Mucosa of rectum (tissue), 2 donors: ENCODE results near the gene SLC8A1.

Experiments used
- H3K27ac ChIP-seq, 2 donors: one replicate each; pipeline ENCODE4 v1.7.0; 2013; ENCODE audit warnings: inconsistent platforms in 2 of 2, low read depth in 2 of 2, low read length in 2 of 2
- H3K27me3 ChIP-seq, 2 donors: one replicate each; pipeline ENCODE4 v1.7.0; 2013; ENCODE audit warnings: low read length in 2 of 2; ENCODE audit not compliant: control insufficient read depth in 2 of 2, insufficient read depth in 2 of 2
- H3K36me3 ChIP-seq, 2 donors: one replicate each; pipeline ENCODE4 v1.7.0; 2013; ENCODE audit warnings: low read length in 2 of 2; ENCODE audit not compliant: control insufficient read depth in 2 of 2, insufficient read depth in 2 of 2
- H3K4me1 ChIP-seq, 2 donors: one replicate each; pipeline ENCODE4 v1.7.0; 2013; ENCODE audit warnings: low read length in 2 of 2, mild to moderate bottlenecking in 1 of 2; ENCODE audit not compliant: control insufficient read depth in 2 of 2, insufficient read depth in 2 of 2
- H3K4me3 ChIP-seq, 2 donors: one replicate each; pipeline ENCODE4 v1.7.0; 2013; ENCODE audit warnings: low read length in 2 of 2
- H3K9ac ChIP-seq, 2 donors: one replicate each; pipeline ENCODE4 v1.7.0; 2013; ENCODE audit warnings: low read length in 2 of 2, low read depth in 1 of 2, mild to moderate bottlenecking in 1 of 2
- H3K9me3 ChIP-seq, 2 donors: one replicate each; pipeline ENCODE4 v1.7.0; 2013; ENCODE audit warnings: low read length in 2 of 2; ENCODE audit not compliant: control insufficient read depth in 2 of 2
- donor health status: healthy.
- donor health status: Normal muscosa, but diverticular disease.

Gene SLC8A1

DNA sequence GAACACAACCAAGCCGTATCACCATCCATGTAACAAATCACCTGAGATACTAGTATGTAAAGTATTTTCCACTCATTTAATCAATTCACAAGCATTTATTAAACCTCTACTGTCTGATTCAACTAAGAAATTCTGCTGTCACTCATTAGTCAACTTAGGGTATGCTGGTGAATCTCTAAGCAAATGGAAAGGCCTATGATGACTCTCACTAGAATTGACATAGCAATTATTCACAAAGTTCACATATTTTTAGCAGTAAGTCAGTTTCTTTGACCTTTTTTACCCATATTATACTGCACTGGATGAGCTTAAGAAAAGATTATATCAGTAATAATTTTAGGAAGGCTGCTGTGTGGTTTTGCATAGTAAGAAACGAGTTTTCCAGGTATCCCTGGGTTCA lies 130.1 kb downstream of the SLC8A1 start:
- Histone ChIP-seq H3K27ac (no peak overlapping the region), H3K9ac (no peak overlapping the region), H3K36me3 (no peaks in the 10 kb centered on the region), H3K4me1 (no peaks in the 10 kb centered on the region), H3K27me3 (no peaks in the 10 kb centered on the region), H3K4me3 (no peak overlapping the region), H3K9me3 (no peaks in the 10 kb centered on the region)

DNA sequence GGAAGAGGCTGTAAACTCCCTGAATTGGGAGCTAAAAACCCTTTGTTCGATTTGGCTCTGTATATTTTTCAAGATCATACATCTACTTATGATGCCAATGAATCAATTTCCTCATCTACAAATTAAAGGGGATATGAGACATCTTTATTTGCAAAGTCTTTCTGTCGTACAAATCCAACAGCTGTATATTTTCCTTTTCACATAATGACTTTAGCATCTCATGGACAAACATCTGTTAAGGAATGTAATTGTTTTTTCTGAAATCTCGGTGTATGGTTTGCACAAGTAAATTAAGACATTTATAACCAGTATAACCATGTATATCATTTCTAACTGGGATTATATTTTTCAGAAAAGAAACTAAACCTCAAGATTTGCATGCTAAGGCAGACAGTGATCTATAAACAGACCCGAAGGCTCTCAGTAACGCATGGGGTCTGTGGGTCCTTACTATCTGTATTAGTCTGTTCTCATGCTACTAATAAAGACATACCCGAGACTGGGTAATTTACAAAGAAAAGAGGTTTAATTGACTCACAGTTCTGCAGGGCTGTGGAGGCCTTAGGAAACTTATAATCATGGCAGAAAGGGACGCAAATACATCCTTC lies 130.8 kb downstream of the SLC8A1 start:
- Histone ChIP-seq H3K4me3 (no peak overlapping the region), H3K4me1 (no peaks in the 10 kb centered on the region), H3K27ac (no peak overlapping the region)

DNA sequence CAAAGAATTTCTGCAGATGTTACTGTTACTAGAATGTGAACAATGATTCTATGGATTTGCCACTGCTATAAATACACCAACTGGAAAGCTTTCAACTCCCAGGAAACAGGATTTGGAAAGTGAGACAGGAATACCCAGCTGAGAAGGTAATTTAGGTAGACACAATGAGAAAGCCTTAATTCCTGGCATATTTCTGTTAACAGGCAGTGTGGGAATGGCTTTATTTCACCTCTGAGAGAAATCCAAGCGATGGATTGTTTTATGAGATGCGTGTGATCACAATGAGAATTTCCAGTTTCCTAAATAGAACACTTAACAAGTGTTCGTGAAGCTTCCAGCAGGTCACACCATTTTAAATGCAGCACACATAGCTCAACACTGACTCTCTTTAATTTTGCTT lies 133.0 kb downstream of the SLC8A1 start:
- Histone ChIP-seq H3K9ac (no peak overlapping the region), H3K27ac (no peak overlapping the region), H3K36me3 (no peaks in the 10 kb centered on the region), H3K27me3 (no peaks in the 10 kb centered on the region), H3K4me3 (no peak overlapping the region), H3K9me3 (no peaks in the 10 kb centered on the region), H3K4me1 (no peaks in the 10 kb centered on the region)

More for the DNA sequence above, 130.8 kb downstream of the SLC8A1 start:
- Histone ChIP-seq H3K9ac (no peak overlapping the region), H3K27me3 (no peaks in the 10 kb centered on the region), H3K36me3 (no peaks in the 10 kb centered on the region), H3K9me3 (no peaks in the 10 kb centered on the region)

DNA sequence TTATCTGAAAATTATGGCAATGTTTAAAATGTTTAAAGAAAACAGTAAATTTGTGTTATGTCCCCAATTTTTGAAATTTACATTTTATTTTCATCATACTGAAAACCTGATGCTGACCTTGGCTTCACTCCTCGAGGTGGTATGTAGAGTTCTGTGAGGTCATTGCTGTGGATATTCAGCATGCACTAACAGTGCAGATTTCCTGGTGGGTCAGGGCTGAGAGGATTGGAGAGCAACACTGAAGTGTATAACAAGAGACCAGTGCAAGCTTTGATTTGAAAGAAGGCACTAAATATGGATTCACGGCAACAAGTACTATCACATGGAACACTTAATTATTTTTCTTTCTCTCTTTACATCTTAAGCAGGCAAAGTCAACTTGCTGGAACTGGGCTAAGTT lies 134.1 kb downstream of the SLC8A1 start:
- Histone ChIP-seq H3K9ac (no peak overlapping the region), H3K4me3 (no peak overlapping the region), H3K9me3 (no peaks in the 10 kb centered on the region), H3K27ac (no peak overlapping the region), H3K27me3 (no peaks in the 10 kb centered on the region), H3K4me1 (no peaks in the 10 kb centered on the region), H3K36me3 (no peaks in the 10 kb centered on the region)

DNA sequence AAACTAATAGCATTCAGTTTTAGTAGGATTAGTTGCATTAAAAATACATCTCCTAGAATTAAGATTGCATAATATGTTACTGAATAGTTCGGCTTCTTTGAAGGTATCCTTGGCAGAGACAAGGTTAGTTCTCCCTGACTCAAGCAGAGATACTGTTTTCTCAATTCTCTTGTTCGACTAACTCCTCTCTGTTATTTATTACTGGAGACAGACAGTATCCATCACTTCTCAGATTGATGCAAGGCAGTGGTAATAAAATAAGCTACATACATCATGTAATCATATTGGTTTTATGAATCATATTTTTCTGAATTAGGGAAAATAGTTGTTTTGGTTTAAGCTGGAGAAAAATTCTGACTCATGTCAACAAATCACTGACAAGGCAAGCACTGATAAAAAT lies 134.8 kb downstream of the SLC8A1 start:
- no peaks in the 10 kb centered on the region for H3K27me3 ChIP-seq
- no peaks in the 10 kb centered on the region for H3K4me1 ChIP-seq
- no peak overlapping the region for H3K4me3 ChIP-seq
- H3K9ac ChIP-seq: no peak overlapping the region
- no peak overlapping the region for H3K27ac ChIP-seq
- H3K9me3 ChIP-seq: no peaks in the 10 kb centered on the region
- H3K36me3 ChIP-seq: no peaks in the 10 kb centered on the region

DNA sequence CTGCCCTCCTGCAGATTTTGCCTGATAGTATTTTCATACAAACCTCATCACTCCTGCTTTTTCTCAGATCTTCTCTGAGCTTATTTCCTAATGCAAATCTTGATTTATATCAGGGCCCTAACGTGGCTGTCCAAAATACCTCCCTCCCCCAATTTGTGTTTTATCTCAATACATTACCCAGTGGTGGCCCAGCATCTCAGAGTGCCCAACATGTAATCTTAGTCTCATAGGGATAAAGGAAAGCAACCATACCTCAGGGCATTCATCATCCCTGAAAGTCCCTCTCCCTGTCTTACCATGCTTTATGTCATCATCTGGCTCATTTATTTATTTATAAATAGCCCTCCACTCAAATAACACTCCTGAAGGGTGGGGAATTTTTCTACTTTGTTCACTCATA lies 135.3 kb downstream of the SLC8A1 start:
- no peak overlapping the region for H3K9ac ChIP-seq
- H3K36me3 ChIP-seq: no peaks in the 10 kb centered on the region
- no peak overlapping the region for H3K27ac ChIP-seq
- no peaks in the 10 kb centered on the region for H3K27me3 ChIP-seq
- no peaks in the 10 kb centered on the region for H3K9me3 ChIP-seq
- no peaks in the 10 kb centered on the region for H3K4me1 ChIP-seq
- H3K4me3 ChIP-seq: no peak overlapping the region

DNA sequence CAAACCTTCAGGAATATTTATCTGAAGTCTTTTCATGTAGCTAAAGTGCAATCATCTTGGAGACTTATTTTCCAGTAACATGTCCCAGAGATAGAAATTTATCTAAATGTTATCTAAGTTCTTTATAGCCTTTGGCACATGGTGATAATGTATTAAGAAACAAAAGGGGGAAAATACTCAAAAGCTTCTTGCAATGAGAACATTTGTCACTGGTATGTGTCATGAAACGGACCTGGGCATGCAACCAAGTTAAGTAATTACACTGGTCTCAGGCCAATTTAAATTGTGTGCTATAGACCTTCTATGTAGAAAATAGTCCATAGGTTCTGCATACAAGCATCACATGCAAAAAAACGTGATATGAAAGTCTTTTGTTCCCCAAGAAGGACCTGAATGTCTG lies 136.2 kb downstream of the SLC8A1 start:
- Histone ChIP-seq H3K9ac (no peak overlapping the region), H3K4me3 (no peak overlapping the region), H3K27me3 (no peaks in the 10 kb centered on the region), H3K4me1 (no peaks in the 10 kb centered on the region), H3K27ac (no peak overlapping the region), H3K9me3 (no peaks in the 10 kb centered on the region), H3K36me3 (no peaks in the 10 kb centered on the region)

DNA sequence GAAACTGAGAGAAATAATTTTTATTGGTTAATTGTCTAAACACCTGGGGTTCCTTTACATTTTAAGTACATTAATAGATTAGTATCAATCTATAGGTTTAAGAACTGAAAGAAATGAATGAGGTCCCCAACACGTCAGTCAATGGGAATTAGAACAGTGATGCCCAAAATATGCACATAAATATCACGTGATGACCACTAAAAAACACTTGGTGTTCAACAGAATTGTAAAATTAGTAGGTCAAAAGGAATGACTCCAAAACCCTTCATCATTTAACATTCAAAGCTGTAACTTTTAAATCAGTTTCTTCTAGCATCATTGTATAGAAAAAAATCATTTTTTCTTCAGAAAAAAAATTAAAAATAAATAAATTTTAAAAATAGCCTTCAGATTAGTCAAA lies 140.9 kb downstream of the SLC8A1 start:
- no peak overlapping the region for H3K4me3 ChIP-seq
- H3K9ac ChIP-seq: no peak overlapping the region
- no peaks in the 10 kb centered on the region for H3K27me3 ChIP-seq
- H3K27ac ChIP-seq: no peak overlapping the region
- H3K9me3 ChIP-seq: no peaks in the 10 kb centered on the region
- H3K36me3 ChIP-seq: no peaks in the 10 kb centered on the region
- no peaks in the 10 kb centered on the region for H3K4me1 ChIP-seq

DNA sequence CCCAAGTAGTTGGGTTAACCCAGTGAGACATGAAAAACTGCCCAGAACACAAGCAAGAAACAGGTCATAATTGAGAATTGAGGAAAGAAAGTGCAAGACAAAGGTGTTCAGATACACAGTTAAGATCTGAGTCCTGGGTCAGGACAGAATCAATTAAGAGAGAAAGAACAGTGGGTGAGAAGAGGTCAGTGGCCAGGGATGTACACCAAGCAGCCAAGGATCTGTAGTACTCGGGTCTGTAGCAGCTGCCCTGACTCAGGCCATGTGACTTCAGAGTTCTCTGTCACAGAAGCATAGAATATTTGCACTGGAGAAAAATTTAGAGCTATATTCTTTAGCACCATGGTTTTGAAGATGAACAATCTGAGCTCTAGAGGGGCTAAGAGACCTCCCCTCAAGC lies 141.6 kb downstream of the SLC8A1 start:
- H3K4me3 ChIP-seq: no peak overlapping the region
- no peak overlapping the region for H3K9ac ChIP-seq
- H3K27ac ChIP-seq: no peak overlapping the region
- H3K36me3 ChIP-seq: no peaks in the 10 kb centered on the region
- no peaks in the 10 kb centered on the region for H3K9me3 ChIP-seq
- no peaks in the 10 kb centered on the region for H3K27me3 ChIP-seq
- H3K4me1 ChIP-seq: no peaks in the 10 kb centered on the region

DNA sequence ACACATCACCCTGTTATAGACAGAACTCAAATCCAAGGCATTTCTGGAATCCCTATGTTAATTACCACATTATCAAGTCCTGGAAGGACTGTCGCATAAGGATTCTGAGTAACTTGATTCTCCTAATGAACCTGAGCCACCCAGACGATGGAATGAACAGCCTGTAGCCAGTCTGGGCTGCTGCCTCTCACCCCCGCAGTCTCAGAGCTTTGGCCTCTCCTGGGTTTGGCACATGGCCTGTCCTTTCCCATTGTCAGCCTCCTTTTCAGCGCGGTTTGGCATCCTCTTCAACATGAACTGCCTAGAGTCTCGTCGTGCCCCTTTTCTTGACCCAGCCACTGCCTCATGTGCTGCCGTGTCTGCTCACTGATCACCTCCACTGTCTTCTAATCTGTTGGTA lies 147.6 kb downstream of the SLC8A1 start:
- no peak overlapping the region for H3K4me3 ChIP-seq
- H3K27me3 ChIP-seq: no peaks in the 10 kb centered on the region
- no peaks in the 10 kb centered on the region for H3K4me1 ChIP-seq
- H3K9me3 ChIP-seq: no peaks in the 10 kb centered on the region
- H3K27ac ChIP-seq: no peak overlapping the region
- no peak overlapping the region for H3K9ac ChIP-seq
- no peaks in the 10 kb centered on the region for H3K36me3 ChIP-seq

DNA sequence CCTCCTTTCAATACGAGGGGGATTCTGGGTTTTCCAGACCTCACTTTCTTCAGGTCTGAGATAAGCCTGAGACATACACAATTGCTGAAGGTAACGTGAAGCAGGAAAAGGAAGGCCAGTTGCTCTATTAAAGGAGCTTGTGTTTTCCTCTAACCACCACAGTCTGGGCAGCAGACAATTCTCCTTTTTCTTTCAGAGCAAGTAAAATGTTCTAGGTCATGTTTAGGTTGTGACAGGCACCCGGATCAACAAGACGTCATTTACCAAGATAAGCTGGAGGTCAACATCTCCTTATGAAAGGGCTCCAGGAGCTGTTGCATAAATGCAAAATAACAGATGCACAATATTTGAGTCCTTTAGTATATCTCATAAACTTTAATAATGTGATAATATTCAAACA lies 148.1 kb downstream of the SLC8A1 start:
- Histone ChIP-seq H3K9ac (no peak overlapping the region), H3K36me3 (no peaks in the 10 kb centered on the region), H3K4me1 (no peaks in the 10 kb centered on the region), H3K9me3 (no peaks in the 10 kb centered on the region), H3K27me3 (no peaks in the 10 kb centered on the region), H3K4me3 (no peak overlapping the region), H3K27ac (no peak overlapping the region)
